Frontal cortex (tissue), 4 donors: Measurements from ENCODE around the gene FGG. TPM values are rescaled to one million over a fixed set of nuclear protein-coding genes. Genes with fewer than 3 reads are reported as not detected.
A peak's percentile ranks its signal among the peaks of the same experiment; 100 is the strongest.

ENCODE experiments used
- DNase-seq, 2 donors: peaks; one replicate each; pipeline ENCODE4 v3.0.0; 2012; ENCODE audit warnings: low spot score in 2 of 2
- FAIRE-seq: peaks from 2 replicates; lab custom pipeline; 2012; peaks lifted over from hg19 to GRCh38; lab: Jason Lieb, UNC
- total RNA-seq: library from RNA; depleted of rRNA; stranded (reverse); fragments of >200 nt; gene quantifications from one replicate; pipeline ENCODE4 v1.2.3, GENCODE V29; 2014
- donor health status: control.
- donor health status: control.
- donor health status: control.

Gene FGG
- total RNA-seq, 1 donor from 2014 or later: not detected

DNA sequence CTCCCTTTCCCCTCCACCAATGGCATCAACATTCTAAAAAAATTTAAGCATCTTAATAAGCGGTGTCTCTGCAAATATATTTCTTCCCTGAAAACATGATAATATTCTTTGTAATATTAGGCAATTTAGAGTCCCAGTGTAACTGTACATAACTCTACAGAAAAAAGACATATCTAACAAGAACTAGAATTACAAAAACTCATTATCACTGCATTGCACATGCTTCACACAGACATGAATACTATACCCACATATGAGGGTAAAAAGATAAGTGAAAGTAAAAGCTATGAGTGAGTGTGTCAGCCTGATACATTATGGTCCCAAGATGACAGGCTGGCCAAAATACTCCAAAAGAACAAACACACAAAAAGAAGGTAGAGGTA, 52.0 kb downstream of the FGG start:
- FAIRE-seq (no peak), DNase-seq (no peak)

DNA sequence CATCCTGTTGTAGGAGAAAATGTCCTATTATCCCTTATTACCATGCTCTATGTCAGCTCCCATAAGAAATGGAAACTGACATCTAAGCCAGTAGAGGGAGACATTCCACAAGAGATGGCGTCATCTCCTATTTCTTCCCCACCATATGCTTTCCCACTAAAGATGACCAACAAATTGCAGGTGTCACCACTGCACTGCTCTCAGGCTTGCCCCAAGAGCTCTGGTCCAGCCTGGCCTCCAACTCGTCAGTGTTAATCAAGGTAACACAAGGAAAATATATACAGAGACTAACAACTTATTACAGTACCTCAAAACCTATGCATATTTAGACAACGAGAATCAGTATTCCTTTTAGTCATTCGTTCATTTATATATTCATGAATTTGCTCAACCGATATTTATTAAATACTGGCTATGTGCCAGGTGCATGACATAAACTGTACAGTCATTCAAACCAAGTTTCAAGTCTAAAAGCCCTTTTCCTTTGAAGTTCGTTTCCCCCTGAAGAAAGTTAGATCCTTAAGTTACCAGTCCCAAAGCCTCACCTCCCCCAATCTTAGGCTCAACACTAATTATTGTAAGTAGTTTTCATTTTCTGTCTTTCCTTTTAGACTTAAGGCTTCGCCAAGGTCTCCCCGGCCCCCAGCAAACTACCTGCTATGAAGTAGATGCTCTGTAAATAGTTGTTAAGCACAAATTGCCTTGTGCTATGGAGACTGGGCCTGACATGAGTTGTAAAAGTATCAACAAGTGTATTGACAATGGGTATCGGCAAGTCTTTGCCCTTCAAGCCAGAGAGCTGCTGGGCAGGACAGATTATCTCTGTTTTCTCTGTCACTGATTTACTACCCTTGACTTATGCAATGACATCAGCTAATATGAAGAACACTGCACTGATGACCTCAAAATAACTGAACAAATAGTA, 52.7 kb downstream of the FGG start:
- DNase-seq (peak in 1 of 2 donors; percentile 4), FAIRE-seq (no peak)

DNA sequence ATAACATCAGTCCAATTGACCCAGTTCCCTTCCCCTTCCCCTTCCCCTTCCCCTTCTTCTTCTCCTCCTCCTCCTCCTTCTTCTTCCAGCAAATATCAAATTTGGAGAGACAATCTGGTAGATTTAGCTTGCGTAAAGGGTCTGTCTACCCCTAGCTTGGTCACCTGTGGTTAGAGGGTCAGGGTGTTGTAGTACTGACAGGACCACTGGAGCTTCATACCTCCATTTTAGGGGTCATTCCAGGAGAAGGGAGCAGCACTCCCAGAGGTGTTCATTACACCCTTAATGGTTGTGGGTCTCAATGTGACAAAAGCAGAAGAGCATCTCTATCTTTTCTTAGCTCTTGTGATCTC, 53.3 kb downstream of the FGG start:
- DNase-seq (no peak), FAIRE-seq (no peak)

Other genes with a start within 250 kb of the FGG start
- 11.0 TPM for gene DCHS2, start 120.9 kb downstream of the FGG start, total RNA-seq
- gene PLRG1, start 62.3 kb downstream of the FGG start, total RNA-seq: 77.0 TPM
- gene FGB, start 49.6 kb downstream of the FGG start, total RNA-seq: not detected
- gene FGA, start 21.9 kb downstream of the FGG start, total RNA-seq: not detected
- gene LRAT, start 131.3 kb upstream of the FGG start, total RNA-seq: 0.41 TPM
- not detected for gene RBM46, start 168.6 kb upstream of the FGG start, total RNA-seq